ENCODE results near the gene ASTN1.

DNA sequence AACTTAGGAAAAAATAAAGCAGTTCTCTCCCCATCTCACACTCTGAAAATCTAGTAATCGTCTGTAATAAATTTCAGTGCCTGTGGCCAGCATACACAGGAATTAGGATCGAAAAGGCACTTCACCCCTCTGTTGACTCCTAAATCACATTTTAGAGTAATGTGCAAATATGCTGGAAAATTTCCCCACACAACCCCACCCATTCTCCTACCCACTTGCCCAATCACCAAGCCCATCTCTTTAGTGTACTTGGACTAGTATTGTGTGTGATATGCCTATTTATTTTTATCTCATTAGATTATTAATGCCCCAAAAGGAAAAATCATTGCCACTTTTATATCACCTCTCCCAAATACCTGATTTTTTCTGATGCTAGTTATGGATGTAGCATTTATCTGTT is 323.3 kb downstream of the ASTN1 start:
- TF ChIP-seq, protein P1, sequence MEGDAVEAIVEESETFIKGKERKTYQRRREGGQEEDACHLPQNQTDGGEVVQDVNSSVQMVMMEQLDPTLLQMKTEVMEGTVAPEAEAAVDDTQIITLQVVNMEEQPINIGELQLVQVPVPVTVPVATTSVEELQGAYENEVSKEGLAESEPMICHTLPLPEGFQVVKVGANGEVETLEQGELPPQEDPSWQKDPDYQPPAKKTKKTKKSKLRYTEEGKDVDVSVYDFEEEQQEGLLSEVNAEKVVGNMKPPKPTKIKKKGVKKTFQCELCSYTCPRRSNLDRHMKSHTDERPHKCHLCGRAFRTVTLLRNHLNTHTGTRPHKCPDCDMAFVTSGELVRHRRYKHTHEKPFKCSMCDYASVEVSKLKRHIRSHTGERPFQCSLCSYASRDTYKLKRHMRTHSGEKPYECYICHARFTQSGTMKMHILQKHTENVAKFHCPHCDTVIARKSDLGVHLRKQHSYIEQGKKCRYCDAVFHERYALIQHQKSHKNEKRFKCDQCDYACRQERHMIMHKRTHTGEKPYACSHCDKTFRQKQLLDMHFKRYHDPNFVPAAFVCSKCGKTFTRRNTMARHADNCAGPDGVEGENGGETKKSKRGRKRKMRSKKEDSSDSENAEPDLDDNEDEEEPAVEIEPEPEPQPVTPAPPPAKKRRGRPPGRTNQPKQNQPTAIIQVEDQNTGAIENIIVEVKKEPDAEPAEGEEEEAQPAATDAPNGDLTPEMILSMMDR (IDR thresholded peaks at IDR 0.05): no peak
- TF ChIP-seq RAD21 (IDR thresholded peaks at IDR 0.05; ENCODE audit: low read length) (no peak), TCF12 (IDR thresholded peaks at IDR 0.05) (no peak), YY1 (IDR thresholded peaks at IDR 0.05; ENCODE audit: low read depth) (no peak), TAF1 (IDR thresholded peaks at IDR 0.05; ENCODE audit: borderline replicate concordance, low read depth, low read length) (no peak), NFIC (IDR thresholded peaks at IDR 0.05; ENCODE audit: borderline replicate concordance) (no peak)
- TF ChIP-seq, protein P2, sequence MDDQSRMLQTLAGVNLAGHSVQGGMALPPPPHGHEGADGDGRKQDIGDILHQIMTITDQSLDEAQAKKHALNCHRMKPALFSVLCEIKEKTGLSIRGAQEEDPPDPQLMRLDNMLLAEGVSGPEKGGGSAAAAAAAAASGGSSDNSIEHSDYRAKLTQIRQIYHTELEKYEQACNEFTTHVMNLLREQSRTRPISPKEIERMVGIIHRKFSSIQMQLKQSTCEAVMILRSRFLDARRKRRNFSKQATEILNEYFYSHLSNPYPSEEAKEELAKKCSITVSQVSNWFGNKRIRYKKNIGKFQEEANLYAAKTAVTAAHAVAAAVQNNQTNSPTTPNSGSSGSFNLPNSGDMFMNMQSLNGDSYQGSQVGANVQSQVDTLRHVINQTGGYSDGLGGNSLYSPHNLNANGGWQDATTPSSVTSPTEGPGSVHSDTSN (IDR thresholded peaks at IDR 0.05): no peak
